Stimulated activated CD4-positive, alpha-beta T cell treated with anti-CD3 and anti-CD28 coated beads, Interleukin-2, amount 100 ng/mL, for 4 hours (primary cell): ENCODE measurements around the gene NR1H3.
A peak's percentile ranks its signal among the peaks of the same experiment; 100 is the strongest.

Experiments
- DNase-seq: peaks from one replicate; pipeline ENCODE4 v3.0.0-alpha.2; 2020; ENCODE audit warnings: low read depth

The NR1H3 gene

DNA sequence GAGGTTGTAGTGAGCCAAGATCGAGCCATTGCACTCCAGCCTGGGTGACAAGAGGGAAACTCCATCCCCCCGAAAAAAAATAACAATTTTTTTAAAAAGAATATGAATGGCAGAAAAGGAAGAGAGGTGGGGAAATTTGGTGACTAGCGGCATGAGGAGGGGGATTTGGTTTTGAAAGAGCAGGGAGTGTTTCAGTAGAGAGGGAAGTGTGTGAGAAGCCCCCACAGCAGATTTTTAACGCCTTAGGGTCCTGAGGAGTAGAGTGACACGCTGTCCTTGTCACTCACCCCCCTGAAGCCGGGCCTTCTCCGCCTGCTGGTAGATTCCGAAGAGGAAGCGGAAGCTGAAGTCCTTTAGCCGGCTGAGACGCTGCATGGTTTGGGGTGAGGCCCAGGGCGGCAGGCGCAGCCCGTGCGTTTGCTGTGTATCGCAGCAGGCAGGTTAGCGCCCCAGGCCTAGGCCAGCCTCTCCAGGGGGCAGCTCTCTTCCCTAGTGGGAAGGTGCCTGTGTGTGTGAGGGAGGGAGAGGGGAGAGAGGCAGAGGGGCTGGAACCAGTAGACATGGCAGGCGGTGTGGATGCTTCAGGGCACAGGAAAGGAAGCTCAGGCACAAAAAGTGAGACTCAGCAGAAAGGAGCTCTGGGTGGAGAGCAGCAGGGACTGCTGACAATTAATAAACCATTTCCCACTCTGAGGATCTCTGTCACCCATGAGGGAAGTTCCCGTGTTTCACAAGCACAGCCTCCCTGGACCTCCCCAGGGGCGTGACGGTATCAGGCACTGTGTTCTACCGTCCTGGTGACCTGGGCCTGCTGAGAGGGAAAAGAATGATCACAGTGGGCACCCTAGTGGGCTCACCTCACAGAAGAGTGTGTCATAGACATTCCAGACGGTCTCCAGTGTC is 13.1 kb upstream of the NR1H3 start:
- DNase-seq = no peak

DNA sequence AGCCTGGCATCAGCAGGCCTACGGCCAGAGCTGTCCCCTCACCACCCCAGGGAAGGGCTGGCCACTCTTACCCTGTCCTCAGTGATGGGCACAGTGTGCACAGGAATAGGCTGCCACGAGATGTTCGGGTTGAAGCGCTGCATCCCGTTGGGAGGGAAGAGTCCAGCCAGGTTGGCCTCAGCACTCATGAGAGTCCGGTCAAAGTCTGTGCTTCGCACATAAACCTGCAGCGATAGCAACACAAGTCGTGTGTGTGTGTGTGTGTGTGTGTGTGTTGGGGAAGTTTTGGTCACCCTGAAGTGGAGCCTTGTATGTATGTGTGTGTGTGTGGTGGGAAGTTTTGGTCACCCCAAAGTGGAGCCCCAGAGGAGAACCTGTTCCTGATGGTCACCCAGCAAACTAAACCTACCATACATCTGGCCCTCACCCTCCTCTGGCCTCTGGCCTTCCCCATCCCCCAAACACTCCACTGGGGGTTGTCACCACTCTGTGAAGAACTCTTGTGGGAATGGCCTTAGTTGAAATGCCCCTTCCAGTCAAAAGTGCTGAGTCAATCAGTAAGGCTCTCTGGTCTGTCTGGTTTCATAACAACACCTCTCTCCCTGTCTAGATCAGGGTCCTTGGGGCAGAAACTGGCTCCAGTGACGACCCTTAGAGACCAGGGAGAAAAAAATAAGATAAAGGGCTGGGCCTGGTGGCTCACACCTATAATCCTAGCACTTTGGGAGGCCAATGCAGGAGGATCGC is 12.0 kb upstream of the NR1H3 start:
- no peak for DNase-seq

- DNase-seq = no peak
Observed at GRCh38 chr11:47247502-47247901, 10.3 kb upstream of the NR1H3 start.

- no peak for DNase-seq
Observed at GRCh38 chr11:47248304-47248663, 9.5 kb upstream of the NR1H3 start.

DNA sequence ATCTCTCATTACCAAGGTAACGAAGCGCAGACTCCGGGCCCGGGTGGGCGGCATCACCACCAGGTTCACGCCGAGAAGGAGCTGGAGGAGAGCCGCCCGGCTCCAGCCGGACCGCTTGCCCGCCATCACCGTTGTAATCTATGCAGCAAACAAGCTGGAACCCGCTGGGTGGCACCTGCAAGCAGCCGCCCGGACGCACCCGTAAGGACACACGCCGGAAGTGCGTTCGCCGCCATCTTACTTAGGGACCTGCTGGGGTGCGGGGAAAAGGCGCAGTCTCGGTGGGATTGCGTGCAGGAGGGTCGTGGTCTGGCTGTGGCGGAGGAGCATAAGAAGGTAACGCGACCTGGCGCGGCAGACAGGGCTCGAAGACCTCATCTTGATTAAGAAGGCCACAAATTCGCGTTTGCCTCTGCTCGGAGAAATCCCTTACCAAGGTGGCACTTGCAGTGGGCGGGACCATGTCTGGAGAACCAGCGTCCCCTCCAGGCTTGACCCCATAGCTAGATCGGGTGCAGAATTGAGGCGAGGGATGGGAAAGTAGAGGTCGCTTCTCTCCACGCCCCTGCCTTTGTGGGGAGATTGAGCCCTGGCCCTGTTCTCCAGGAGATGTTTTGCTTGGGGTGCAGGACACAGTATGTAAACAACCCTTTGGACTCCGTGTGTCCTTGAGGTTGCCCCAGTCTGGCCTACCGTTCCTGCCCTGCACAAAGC is 9.0 kb upstream of the NR1H3 start, which contains the start of gene ACP2:
TSS of gene ACP2 (minus strand) at position 151 of the 714 bp plus-strand sequence. CDS start at position 126, 25 bp downstream.
- DNase-seq = peak; percentile 76

DNA sequence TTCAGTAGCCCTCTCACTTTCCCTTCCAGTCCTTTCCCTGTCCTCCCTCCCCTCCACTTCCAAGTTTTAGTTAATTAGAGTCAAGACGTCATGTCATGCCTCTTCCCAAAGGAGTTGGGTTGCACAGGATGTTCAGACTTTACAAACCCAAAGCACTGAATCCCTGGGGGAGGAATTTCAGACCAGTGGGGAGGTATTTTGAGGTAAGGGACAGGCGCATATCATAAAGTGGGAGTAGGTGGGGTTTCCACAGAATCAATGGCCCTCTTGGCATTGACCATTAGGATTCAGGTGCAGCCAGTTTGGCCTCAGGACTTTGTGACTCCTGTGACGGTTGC is 8.4 kb upstream of the NR1H3 start:
- no peak for DNase-seq

- DNase-seq = no peak
Observed at GRCh38 chr11:47251751-47252150, 6.0 kb upstream of the NR1H3 start.

DNA sequence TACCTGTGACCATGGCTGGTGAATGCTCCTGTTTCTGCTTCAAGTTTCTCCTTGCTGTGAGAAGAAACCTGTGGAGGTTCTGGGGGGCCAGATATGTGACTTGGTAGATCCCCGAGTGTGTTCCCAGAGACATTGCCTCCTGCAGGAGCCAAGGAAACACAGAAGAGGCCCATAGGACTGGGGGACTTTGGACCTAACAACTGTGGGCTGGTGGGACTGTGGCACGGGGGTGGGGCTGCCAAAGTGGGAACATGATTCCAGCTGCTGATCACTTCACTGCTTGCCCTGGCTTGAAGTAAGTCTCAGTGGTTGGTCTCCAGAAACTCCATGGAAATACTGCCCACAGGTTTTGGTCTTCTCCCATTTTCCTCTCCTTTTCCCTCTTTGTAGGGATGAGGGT is 4.1 kb upstream of the NR1H3 start:
- DNase-seq = no peak

DNA sequence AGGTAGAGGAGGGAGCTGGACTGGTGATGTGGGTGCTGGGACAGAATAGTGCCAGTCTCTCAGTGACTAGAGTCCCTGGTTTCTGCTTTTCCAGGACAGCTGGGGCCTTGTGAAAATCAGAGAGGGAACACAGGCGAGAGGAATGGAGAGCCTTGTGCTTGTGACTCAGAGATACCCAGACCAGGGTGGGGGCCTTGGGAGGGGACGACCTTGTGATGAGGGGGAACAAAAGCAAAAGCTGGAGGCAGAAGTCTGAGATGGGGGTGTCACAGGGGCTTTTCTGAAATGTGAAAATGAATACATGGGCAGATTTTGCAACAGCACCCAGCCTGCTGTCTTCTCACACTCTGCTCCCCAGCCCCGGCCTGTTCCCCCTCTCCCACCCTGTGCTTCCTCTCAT is 3.4 kb upstream of the NR1H3 start:
- no peak for DNase-seq

GRCh38 chr11:47256374-47256773 is 1.4 kb upstream of the NR1H3 start:
- DNase-seq = no peak

GRCh38 chr11:47257177-47257516 is 649 bp upstream of the NR1H3 start:
- DNase-seq = no peak

DNA sequence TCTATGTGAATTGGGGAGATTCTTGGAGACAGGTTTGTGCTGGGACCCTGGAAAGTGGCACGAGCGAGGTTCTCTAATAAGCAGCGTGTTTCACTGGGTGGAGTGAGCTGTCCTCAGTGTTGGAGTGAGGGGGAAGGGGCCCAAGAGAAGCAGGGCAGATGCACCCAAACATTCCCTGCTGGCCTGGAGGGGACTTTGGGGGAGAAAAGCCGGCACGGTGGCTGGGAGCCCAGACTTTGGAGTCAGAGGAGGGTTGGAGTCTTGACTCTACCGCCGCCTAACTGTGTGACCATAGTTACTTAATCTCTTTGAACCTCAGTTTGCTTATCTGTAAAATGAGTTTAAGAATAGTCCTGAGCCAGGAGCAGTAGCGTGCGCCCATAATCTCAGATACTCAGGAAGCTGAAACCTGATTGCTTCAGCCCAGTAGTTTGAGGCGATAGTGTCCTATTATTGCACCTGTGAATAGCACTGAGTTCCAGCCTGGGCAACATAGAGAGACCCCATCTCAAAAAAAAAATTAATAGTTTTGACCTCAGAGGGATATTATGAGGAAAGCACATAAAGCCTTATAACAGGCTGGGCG is 614 bp downstream of the NR1H3 start:
- DNase-seq = no peak

- peak; percentile 27 for DNase-seq
Observed at GRCh38 chr11:47259232-47259977, 1.6 kb downstream of the NR1H3 start.

DNA sequence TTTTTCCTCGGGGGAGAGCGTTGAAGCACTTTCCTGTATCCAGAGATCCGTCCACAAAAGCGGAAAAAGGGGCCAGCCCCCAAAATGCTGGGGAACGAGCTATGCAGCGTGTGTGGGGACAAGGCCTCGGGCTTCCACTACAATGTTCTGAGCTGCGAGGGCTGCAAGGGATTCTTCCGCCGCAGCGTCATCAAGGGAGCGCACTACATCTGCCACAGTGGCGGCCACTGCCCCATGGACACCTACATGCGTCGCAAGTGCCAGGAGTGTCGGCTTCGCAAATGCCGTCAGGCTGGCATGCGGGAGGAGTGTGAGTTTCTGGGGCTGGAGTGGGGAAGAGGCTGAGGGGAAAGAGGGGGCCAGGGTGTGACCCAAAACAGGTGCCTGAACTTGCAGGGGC is 2.6 kb downstream of the NR1H3 start:
- no peak for DNase-seq

DNA sequence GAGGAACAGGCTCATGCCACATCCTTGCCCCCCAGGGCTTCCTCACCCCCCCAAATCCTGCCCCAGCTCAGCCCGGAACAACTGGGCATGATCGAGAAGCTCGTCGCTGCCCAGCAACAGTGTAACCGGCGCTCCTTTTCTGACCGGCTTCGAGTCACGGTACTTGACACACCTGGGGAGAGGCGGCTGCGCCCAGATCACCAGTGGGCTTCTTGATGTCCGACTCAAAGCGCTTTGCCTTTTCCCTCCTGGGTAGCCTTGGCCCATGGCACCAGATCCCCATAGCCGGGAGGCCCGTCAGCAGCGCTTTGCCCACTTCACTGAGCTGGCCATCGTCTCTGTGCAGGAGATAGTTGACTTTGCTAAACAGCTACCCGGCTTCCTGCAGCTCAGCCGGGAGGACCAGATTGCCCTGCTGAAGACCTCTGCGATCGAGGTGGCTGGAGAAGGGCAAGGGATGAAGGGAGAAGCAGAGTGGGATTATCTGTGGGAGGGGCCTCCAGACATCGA is 3.5 kb downstream of the NR1H3 start:
- no peak for DNase-seq

DNA sequence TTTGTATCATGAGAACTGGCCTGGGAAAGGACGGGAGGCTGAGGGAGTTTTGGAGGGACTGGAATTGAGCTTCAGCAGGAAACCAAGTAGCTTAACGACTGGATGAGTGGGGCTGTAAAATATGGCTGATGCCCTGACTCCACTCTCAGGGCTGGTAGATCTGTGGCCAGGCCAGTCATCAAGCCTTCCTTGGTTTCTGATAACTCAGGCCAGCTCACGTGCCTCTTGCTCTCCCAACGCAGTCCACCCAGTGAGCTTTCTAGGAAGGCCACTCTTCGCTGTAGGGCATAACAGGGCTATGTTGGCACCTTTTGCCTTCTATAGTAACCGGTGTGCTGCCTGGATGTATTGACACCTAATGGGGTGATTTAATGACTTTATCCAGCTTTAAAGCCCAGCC is 6.3 kb downstream of the NR1H3 start:
- no peak for DNase-seq

- no peak for DNase-seq
Observed at GRCh38 chr11:47264521-47264920, 6.7 kb downstream of the NR1H3 start.

DNA sequence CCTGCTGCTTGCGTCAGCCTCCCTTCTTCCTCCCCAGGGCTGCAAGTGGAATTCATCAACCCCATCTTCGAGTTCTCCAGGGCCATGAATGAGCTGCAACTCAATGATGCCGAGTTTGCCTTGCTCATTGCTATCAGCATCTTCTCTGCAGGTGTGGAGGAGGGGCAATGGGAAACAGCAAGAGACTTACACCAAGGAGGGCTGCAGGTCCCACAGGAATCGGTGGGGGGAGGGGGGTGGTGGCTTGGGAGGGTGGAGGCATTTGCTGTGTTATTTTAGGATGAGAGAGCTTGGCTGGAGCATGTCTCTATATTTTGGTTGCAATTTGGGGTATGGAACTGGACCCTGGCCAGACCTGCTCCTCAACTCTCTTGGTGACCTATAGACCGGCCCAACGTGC is 10.1 kb downstream of the NR1H3 start:
- no peak for DNase-seq

- no peak for DNase-seq
Observed at GRCh38 chr11:47268448-47269001, 10.7 kb downstream of the NR1H3 start.

DNA sequence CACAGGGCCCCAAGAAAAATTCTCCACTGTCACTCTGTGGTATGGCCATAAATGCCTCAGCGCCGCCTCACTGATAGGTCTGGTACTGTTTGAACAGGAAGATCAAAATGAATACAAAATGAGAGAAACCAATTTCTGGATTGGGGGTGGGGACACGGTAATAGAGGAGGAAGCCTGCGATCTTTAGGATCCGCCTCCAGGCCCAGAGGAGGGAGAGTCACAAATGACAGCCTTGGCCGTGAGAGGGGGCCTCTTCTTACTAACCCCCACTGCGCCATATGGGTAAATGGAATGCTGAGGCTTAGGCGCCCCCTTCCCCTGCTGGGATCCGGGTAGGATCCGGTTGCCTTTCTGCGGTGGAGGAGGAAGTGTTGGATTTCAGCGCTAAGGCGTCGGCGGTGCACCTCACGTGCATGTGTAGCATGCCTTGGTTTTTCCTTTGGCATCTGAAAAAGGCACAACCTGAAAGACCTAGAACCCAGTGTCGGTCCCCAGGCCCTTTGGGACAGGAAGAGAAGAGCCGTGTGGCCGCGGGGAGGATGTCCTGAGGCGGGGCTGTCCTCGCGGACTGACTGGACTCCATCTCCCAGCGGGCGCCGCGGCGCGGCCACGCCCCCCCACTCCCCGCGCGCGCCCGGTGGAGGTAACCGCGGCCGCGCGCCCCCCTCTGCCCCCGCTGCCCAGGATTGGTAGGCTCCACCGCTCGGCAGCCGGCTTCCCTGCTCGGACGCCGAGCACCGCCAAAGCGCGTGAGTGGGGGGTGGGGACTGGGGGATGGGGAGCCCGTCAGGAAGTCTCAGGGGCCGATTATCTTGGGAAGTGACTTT is 11.4 kb downstream of the NR1H3 start:
- peak; percentile 79 for DNase-seq
